Adrenal gland (tissue), 12 donors: ENCODE measurements around the gene RTL1. TPM values are rescaled to one million over a fixed set of nuclear protein-coding genes. Genes with fewer than 3 reads are reported as not detected.

Experiments used
- DNase-seq, 7 donors: peaks; one replicate each; pipeline ENCODE4 v3.0.0-alpha.2; 2019 to 2020
- H3K27ac ChIP-seq, 5 donors: fragments of 200-600 bp; sonication (generic) in 4 of 5; 1 replicate in 3 of 5; 2 replicates in 2 of 5; pipeline versions ENCODE4 v1.5.1 to v1.8.0; 2016 to 2020; ENCODE audit warnings: mild to moderate bottlenecking in 1 of 5
- H3K27me3 ChIP-seq: fragments of 200-600 bp; 2 replicates; pipeline ENCODE4 v1.8.0; 2021
- H3K36me3 ChIP-seq, 2 donors: fragments of 200-600 bp; replicated peaks in 1 of 2; 1 replicate in 1 of 2; 2 replicates in 1 of 2; pipeline versions ENCODE4 v1.5.1 to v1.8.0; 2018 to 2022
- H3K4me1 ChIP-seq, 2 donors: fragments of 200-600 bp; replicated peaks in 1 of 2; 1 replicate in 1 of 2; 2 replicates in 1 of 2; pipeline versions ENCODE4 v1.5.1 to v1.8.0; 2018 to 2021
- H3K4me3 ChIP-seq, 4 donors: fragments of 200-600 bp; sonication (generic) in 3 of 4; one replicate each; pipeline ENCODE4 v1.5.1; 2016 to 2018
- H3K9me3 ChIP-seq, 3 donors: fragments of 200-600 bp; sonication (generic) in 1 of 3; replicated peaks in 1 of 3; 1 replicate in 2 of 3; 2 replicates in 1 of 3; pipeline versions ENCODE4 v1.5.1 to v1.8.0; 2016 to 2021
- POLR2A ChIP-seq, 2 donors: fragments of 450-650 bp; IDR thresholded peaks; one replicate each; pipeline ENCODE4 v1.6.1; 2017; ENCODE audit warnings: antibody characterized with exemption in 2 of 2, mild to moderate bottlenecking in 2 of 2, moderate library complexity in 1 of 2
- WGBS, 4 donors: extraction: QIAGEN DNeasy Blood & Tissue Kit in 2 of 4; methylation state at CpG; one replicate each; pipeline versions ENCODE4 v1.1.5 to v1.1.7; 2013 to 2017; 5-methylcytosine and 5-hydroxymethylcytosine counted together
- intact Hi-C, 2 donors: fragments of 100-400 bp; cut with DNase I; formaldehyde crosslinking; loops; one replicate each; pipeline versions ENCODE4 v1.14.1 to v1.15.0; 2022 to 2023
- polyA plus RNA-seq, 3 donors: library from polyadenylated mRNA; stranded (reverse); fragments of 200-250 nt in 2 of 3; fragments of 350-450 nt in 1 of 3; fragmentation: Illumina TruSeq in 1 of 3; extraction: RNeasy Lipid Tissue Mini Kit (QIAGEN cat#74804) in 1 of 3; gene quantifications; one replicate each; pipeline ENCODE4 v1.2.3, GENCODE V29; 2013 to 2014
- total RNA-seq, 9 donors: library from RNA; depleted of rRNA in 4 of 9; stranded (reverse); fragments of >200 nt in 4 of 9; fragments of 120-200 nt in 1 of 9; fragmentation: NEBNext Ultra II Directional in 1 of 9; extraction: Animal tissue kit (Norgen Biotek cat#: 25700) in 1 of 9; gene quantifications; one replicate each; pipeline versions ENCODE4 v1.1.0 to v1.2.4, GENCODE V29; 2013 to 2023
- TF ChIP-seq, protein P1 (sequence below), 6 experiments: fragments of 450-650 bp in 4 of 6; fragments of 200-600 bp in 2 of 6; sonication (generic) in 1 of 6; IDR thresholded peaks; 1 replicate in 5 of 6; 2 replicates in 1 of 6; pipeline versions ENCODE4 v1.5.1 to v1.8.0; 2016 to 2021; ENCODE audit warnings: antibody characterized with exemption in 6 of 6, mild to moderate bottlenecking in 2 of 6, moderate library complexity in 1 of 6
- donor health status: healthy with polysubstance abuse.
- donor health status: Bipolar disorder and iron deficiency.
- donor health status: DM: yes; HTN: yes; CAD: no.
- donor health status: DM: no; HTN: no; CAD: no.
- donor health status: DM: no; HTN: no; CAD: no.
- donor health status: DM: yes; HTN: yes; CAD: no.

Gene RTL1
- total and polyA plus RNA-seq, 12 donors = 0.11 to 6.2 (median 1.0) TPM; not detected in 3

DNA sequence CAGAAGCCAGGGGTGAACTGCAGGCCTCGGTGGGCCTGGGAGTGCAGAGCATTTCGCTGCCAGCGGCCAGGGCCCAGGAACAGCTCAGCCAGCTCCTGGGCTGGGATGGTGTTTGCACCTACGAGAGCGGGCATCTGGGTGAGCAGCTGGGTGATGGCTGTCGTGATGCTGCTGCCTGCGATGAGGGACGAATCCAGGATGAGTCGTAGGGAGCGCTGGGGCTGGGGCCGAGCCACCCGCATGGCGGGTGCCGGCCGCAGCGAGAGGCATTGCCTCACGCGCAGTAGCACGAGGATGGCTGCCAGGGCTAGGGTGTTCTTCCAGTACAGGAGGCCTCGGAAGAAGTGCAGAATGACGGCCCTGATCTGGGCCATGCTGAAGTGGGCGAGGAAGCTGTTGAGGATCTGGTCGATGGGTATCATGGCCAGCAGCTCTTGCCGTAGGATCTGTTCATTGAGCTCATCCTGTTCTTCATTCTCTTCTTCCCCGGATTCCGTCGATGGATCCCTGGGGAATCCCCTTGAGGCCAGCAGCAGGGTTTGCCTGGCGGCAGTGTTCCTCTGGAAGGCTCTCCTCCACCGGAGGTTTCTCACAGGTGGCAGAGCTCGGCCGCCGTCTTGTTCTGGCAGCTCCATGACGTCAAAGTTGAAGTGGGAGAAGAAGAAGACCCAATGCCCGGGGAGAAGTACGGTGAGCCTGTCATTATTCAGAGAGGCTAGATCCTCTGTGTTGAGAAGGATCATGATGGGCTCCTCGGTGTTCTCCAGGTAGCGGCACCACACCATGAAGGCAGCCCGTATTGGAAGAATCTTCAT lies 22.1 kb downstream of the RTL1 start:
- intact Hi-C loops = no loop called here
- 93 to 95% (median 93%) methylated on average over 35 to 38 of the region's 38 CpGs for WGBS, 4 donors
- TF ChIP-seq POLR2A (IDR thresholded peaks at IDR 0.05) = no peak
- TF ChIP-seq, protein P1, sequence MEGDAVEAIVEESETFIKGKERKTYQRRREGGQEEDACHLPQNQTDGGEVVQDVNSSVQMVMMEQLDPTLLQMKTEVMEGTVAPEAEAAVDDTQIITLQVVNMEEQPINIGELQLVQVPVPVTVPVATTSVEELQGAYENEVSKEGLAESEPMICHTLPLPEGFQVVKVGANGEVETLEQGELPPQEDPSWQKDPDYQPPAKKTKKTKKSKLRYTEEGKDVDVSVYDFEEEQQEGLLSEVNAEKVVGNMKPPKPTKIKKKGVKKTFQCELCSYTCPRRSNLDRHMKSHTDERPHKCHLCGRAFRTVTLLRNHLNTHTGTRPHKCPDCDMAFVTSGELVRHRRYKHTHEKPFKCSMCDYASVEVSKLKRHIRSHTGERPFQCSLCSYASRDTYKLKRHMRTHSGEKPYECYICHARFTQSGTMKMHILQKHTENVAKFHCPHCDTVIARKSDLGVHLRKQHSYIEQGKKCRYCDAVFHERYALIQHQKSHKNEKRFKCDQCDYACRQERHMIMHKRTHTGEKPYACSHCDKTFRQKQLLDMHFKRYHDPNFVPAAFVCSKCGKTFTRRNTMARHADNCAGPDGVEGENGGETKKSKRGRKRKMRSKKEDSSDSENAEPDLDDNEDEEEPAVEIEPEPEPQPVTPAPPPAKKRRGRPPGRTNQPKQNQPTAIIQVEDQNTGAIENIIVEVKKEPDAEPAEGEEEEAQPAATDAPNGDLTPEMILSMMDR (IDR thresholded peaks at IDR 0.05) = no peak

GRCh38 chr14:100880271-100881101 lies 23.0 kb downstream of the RTL1 start:
- no peak overlapping the region for H3K27ac ChIP-seq
- no peaks in the 10 kb centered on the region for H3K27me3 ChIP-seq
- H3K9me3 ChIP-seq = no peaks in the 10 kb centered on the region
- peaks cover 0 to 44% of the 10 kb centered on the region in 2 donors for H3K36me3 ChIP-seq
- no peak overlapping the region for H3K4me3 ChIP-seq
- DNase-seq = no peak
- peaks cover 0 to 9% of the 10 kb centered on the region in 2 donors for H3K4me1 ChIP-seq
- intact Hi-C loops = no loop called here
- WGBS, 4 donors = 84 to 94% (median 90%) methylated on average over 12 to 34 of the region's 34 CpGs
- TF ChIP-seq, protein P1 (IDR thresholded peaks at IDR 0.05) = no peak
- no peak for TF ChIP-seq POLR2A (IDR thresholded peaks at IDR 0.05)

More for the DNA sequence above, 22.1 kb downstream of the RTL1 start:
- H3K27me3 ChIP-seq = no peaks in the 10 kb centered on the region
- no peak overlapping the region for H3K4me3 ChIP-seq
- DNase-seq = no peak
- no peaks in the 10 kb centered on the region for H3K9me3 ChIP-seq
- H3K4me1 ChIP-seq = peaks cover 0 to 12% of the 10 kb centered on the region in 2 donors
- H3K36me3 ChIP-seq = peaks cover 0 to 41% of the 10 kb centered on the region in 2 donors
- H3K27ac ChIP-seq = no peak overlapping the region

DNA sequence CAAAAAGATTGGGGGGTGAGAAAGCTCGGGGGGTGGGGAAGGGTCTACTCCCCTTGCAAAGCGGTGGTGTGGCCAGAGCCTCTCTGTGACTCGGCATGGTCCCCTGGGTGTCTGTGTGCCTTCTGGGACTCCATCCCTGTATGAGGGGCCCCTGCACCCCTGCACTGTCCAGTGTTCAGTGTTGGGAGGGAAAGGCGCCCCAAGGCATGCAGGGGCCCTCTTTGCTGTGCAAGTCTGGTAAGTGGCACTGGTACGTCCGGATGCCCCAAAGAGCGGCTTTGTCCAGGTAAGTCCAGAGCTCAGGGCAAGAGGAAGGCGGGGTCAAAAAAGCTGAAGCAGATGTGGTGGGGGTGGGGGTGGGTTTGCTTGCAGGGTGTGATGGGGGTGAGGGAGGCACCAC lies 23.7 kb downstream of the RTL1 start:
- H3K9me3 ChIP-seq = no peaks in the 10 kb centered on the region
- 86 to 92% (median 89%) methylated on average over 8 of the region's 8 CpGs for WGBS, 4 donors
- DNase-seq = no peak
- H3K27me3 ChIP-seq = no peaks in the 10 kb centered on the region
- H3K36me3 ChIP-seq = peaks cover 0 to 38% of the 10 kb centered on the region in 2 donors
- no peak overlapping the region for H3K27ac ChIP-seq
- H3K4me1 ChIP-seq = peaks cover 0 to 9% of the 10 kb centered on the region in 2 donors
- no peak overlapping the region for H3K4me3 ChIP-seq
- intact Hi-C loops = no loop called here
- no peak for TF ChIP-seq POLR2A (IDR thresholded peaks at IDR 0.05)
- TF ChIP-seq, protein P1 (IDR thresholded peaks at IDR 0.05) = no peak

DNA sequence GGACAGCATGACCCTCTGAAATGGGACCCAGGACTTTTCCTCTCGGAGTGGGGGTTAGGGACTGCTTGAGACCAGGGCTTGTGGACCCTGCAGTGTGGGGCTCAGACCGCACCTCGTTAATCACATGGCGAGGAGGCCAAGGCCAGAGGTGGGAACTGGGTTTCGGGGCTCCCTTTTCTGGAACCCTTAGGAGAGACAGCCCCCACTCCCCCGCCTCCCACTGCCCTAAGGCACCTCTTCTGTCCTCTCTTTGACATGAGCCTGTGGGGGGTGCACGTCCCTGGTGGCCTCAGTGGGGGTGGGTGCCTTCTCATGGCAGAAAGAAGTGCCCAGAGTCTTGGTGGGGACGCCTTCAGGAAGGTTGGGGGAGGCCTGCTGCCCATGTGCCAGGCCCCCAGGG lies 24.3 kb downstream of the RTL1 start:
- DNase-seq = no peak
- 81 to 100% (median 83%) methylated on average over 1 to 8 of the region's 8 CpGs for WGBS, 4 donors

More for the DNA sequence above, 24.3 kb downstream of the RTL1 start:
- H3K36me3 ChIP-seq = peaks cover 0 to 32% of the 10 kb centered on the region in 2 donors
- peak overlapping the region in 2 of 5 donors; percentile 30 to 34 for H3K27ac ChIP-seq
- no peaks in the 10 kb centered on the region for H3K27me3 ChIP-seq
- peaks cover 0 to 12% of the 10 kb centered on the region in 2 donors for H3K4me1 ChIP-seq
- H3K9me3 ChIP-seq = no peaks in the 10 kb centered on the region
- intact Hi-C loops = no loop called here
- H3K4me3 ChIP-seq = no peak overlapping the region
- TF ChIP-seq POLR2A (IDR thresholded peaks at IDR 0.05) = no peak
- TF ChIP-seq, protein P1 (IDR thresholded peaks at IDR 0.05) = no peak
